AG04450 (cell line): ENCODE data around the gene UPK3BL2. TPM values are rescaled to one million over a fixed set of nuclear protein-coding genes. Genes with fewer than 3 reads are reported as not detected.
"Not testable (repeated sequence)": the region's sequence is repeated elsewhere in the genome, so short reads cannot be mapped to it uniquely, and the experiment has no call there.

Experiments used
- CTCF ChIA-PET: fragments of 300-600, 350-600 bp; formaldehyde crosslinking; extraction: SDS; loops from one replicate; lab custom pipeline; 2022; ENCODE audit warnings: antibody characterized with exemption, inconsistent platforms; lab: Charles Lee
- POLR2A ChIA-PET: fragments of 350-600 bp; formaldehyde crosslinking; extraction: SDS; loops from one replicate; lab custom pipeline; 2021; ENCODE audit warnings: antibody characterized with exemption, inconsistent platforms; lab: Yijun Ruan, JAX
- DNase-seq: peaks from one replicate; pipeline ENCODE4 v3.0.0-alpha.2; 2011; ENCODE audit warnings: low read depth, low spot score
- H3K27ac ChIP-seq: one replicate; pipeline ENCODE4 v1.5.1; 2012; ENCODE audit warnings: low read depth, low read length, control low read depth
- H3K27me3 ChIP-seq: one replicate; pipeline ENCODE4 v1.6.0; 2012; ENCODE audit warnings: low read length; ENCODE audit not compliant: control insufficient read depth, insufficient read depth
- H3K4me3 ChIP-seq: 2 replicates; pipeline ENCODE4 v1.5.1; 2011; ENCODE audit warnings: mild to moderate bottlenecking, low read depth, low read length, control low read depth
- H3K9me3 ChIP-seq: 2 replicates; pipeline ENCODE4 v1.5.1; 2012; ENCODE audit warnings: low read length; ENCODE audit not compliant: control insufficient read depth, insufficient read depth
- polyA plus RNA-seq: library from polyadenylated mRNA; depleted of rRNA; stranded (reverse); fragments of >200 nt; gene quantifications from 2 replicates; pipeline ENCODE4 v1.2.3, GENCODE V29; 2011

UPK3BL2 gene
- polyA plus RNA-seq, 1 experiment = 1.8 TPM

DNA sequence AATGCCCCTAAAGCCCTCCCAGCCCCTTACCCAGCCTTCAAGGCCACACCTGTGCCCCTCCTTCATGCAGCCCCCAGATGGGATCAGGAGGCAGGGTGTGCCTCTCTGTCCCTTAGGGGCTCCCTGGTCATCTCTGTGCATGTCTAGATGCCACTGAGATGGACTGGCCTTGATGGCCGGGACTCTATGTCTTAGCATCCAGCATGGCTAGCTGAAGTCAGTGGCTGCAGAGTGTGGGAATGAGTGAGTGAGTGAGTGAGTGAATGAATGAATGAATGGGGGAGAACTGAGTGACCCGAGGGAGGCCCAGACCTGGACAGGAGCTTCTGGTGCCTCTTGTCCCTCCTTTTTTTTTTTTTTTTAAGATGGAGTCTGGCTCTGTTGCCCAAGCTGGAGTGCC lies 11.4 kb downstream of the UPK3BL2 start:
- H3K27ac ChIP-seq, H3K27me3 ChIP-seq, H3K4me3 ChIP-seq, POLR2A ChIA-PET, CTCF ChIA-PET, H3K9me3 ChIP-seq, DNase-seq: not testable (repeated sequence)

DNA sequence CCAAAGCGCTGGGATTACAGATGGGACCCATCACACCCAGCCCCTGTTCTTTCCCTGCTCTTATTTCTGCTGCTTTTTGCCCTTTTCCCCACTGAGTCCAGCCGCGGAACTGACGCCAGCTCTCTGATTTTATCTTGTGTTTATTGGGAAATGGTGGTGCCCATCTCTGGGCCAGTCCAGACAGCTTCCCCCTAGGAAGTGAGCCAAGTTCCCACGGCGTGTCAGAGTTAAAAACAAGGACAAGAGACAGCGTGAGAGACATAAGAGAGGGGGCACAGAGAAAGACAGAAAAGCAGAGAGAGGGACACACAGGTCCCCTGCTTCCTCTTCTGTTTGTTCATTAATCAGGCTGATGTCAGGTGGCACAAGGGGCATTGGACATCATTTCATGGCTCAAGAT lies 11.9 kb downstream of the UPK3BL2 start:
- H3K27ac ChIP-seq, H3K27me3 ChIP-seq: not testable (repeated sequence)

DNA sequence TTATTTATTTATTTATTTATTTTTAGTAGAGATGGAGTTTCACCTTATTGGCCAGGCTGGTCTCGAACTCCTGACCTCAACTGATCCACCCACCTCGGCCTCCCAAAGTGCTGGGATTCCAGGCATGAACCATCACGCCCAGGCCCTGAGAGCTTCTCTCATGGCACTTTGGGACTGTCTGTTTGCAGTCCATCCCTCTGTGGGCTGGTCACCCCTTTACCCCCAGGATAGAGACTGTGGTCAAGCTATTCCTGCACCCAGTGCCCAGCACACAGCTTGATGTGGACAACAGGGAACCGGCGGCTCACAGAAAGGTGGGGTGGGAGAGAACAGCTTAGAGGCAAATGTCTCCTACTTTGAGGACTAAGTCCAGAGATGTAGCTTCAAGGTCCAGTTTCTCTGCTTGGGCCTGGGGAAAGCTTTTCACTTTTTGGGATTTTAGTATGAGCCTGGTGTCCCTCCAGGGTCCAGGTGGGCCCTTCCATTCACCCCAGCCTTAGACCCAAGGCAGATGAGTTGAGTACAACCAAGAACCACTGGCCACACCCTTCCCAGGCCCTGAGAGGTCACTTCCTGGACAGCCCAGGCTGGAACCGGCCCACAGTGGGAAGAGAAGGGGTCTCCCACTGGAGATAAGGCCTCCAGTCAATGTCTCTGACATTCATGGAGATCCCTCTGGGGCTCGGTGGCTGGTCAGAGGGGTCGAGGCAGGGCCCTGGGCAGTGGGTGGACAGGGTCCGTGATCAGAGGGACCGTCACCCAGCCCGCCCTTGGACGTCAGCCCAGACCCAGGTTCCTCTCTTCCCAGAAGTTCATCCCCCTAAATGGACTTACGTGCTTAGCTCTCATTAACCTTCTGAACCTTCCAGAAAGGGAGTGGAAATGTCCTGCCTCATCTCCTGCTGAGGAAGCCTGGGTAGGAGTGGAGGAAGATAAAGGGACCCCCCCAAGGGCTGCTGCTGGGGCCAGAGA lies 15.4 kb downstream of the UPK3BL2 start:
- H3K27ac ChIP-seq, H3K27me3 ChIP-seq, H3K9me3 ChIP-seq, POLR2A ChIA-PET, CTCF ChIA-PET, DNase-seq, H3K4me3 ChIP-seq: not testable (repeated sequence)

More for the DNA sequence above, 11.9 kb downstream of the UPK3BL2 start:
- POLR2A ChIA-PET, H3K4me3 ChIP-seq, CTCF ChIA-PET, DNase-seq, H3K9me3 ChIP-seq: not testable (repeated sequence)

DNA sequence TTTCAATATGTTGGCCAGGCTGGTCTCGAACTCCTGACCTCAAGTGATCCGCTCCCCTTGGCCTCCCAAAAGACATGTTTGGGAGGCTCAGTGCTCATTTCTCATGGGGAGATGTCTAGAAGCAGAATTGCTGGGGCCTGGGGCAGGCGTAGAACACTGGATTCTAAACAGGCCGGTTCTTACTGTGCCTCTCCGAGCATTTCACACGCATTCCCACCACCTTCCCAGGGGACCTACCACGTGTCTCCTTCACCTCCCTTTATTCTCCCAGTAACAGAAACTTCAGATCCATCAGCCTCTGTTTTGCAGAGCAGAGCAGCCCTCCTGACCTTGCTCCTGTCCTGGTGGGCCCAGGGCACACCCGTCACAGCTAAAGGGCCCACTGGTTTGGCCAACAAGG lies 16.3 kb downstream of the UPK3BL2 start:
- H3K27me3 ChIP-seq, CTCF ChIA-PET, POLR2A ChIA-PET, H3K4me3 ChIP-seq, H3K9me3 ChIP-seq, H3K27ac ChIP-seq, DNase-seq: not testable (repeated sequence)

DNA sequence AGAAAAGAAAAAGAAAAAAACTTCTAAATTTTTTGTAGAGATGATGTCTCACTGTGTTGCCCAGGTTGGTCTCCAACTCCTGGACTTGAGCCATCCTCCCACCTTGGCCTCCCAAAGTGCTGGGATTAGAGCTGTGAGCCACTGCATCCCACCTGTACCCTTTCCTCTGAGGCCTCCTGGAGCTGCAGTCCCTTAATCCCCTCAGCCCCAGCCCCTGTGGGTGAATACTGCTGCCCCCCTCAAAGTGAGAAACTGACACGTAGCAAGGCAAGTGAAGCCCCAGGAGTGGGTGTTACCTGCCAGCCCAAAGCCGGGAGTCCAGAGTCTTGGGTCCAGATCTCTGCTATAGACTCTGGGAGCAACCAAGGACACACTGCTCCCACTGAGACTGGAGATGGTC lies 18.7 kb downstream of the UPK3BL2 start:
- H3K4me3 ChIP-seq, H3K27me3 ChIP-seq, DNase-seq, CTCF ChIA-PET, POLR2A ChIA-PET, H3K9me3 ChIP-seq, H3K27ac ChIP-seq: not testable (repeated sequence)

DNA sequence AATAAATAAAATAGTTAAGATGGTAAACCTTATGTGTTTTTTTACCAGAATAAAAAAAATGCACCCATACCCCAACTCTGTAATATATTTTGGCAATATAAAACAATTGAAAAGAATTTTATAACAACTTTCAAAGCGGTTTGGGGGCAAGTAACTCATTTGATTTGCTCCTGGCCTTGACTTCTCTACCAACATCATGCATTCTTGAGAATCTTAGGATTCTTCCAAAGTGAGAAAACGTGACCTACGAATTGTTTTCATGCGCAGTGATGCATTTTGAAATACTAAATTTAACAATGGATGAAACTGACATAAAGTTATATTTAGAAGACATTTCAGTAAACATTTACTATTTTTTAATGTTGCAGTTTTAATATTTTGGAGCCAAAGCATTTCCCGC lies 22.7 kb downstream of the UPK3BL2 start:
- DNase-seq, H3K27ac ChIP-seq, POLR2A ChIA-PET, CTCF ChIA-PET, H3K27me3 ChIP-seq, H3K4me3 ChIP-seq, H3K9me3 ChIP-seq: not testable (repeated sequence)

DNA sequence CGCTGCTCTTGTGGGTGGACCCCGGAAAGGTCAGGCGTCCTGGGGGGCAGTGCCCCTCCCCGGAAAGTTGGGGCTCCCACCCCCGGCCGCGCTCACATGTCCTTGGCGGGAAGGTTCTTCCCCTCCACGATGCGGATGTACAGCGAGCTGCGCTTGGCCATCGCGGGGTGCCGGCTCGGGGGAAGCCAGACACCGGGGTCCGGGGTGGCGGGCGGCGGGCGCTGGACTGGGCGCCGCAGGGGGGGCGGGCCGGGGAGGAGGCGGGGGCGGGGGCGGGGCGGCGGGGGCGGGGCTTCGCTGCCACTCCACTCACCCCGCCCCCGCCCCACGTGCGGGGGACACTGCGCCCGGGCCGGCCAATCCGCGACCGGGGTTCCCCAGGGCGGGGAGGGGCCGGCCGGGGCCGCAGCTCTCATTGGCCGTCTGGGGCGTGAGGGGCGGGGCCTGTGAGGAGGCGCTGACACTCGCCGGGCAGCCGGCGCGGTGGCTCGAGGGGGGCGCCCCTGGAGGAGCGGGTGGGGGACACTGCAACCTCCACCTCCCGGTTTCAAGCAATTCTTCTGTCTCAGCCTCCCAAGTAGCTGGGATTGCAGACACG lies 25.8 kb downstream of the UPK3BL2 start, which contains the start of gene RASA4B:
RASA4B (minus strand) TSS at position 228 of the 598 bp plus-strand sequence; CDS start at position 161, 67 bp downstream.
- H3K27me3 ChIP-seq, H3K27ac ChIP-seq, H3K4me3 ChIP-seq, DNase-seq, CTCF ChIA-PET, POLR2A ChIA-PET, H3K9me3 ChIP-seq: not testable (repeated sequence)

DNA sequence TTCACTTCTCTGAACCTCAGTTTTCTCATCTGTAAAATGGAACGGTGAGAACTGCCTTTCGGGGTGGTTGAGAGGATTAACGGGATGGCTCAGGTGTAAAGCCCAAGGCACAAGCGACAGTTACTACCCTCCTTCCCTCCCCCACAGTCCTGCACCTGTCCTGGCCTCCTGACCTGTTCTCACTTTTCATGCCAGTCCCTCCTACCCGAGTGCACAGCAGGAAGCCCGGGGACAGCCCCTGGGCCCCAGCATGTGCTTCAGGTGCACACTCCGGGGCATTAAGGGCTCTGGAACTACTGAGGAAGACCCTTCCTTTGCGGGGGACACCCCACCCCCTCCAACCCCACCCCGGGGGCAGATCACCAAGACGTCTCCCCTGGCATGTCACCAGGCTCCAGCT lies 26.5 kb downstream of the UPK3BL2 start:
- H3K9me3 ChIP-seq, H3K27me3 ChIP-seq, POLR2A ChIA-PET, H3K27ac ChIP-seq, H3K4me3 ChIP-seq, DNase-seq, CTCF ChIA-PET: not testable (repeated sequence)

DNA sequence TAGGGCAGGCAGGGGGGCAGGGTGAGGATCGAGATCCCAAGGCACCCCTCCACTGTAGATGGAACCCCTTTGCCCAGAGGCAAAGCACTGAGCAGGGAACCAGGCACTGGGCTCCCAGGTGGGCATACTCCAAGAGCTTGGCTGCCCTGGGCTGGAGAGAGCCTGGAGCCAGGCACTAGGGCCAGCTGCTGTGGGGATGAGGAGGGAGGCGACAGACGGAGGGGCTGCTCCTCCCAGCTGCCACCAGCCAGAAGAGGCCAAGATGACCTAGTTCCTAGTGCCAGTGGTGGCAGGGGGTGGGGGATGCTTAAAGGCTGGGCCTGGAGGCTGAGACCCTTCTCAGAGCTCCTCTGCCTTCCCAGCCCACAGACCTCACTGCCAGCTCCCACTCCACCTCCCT lies 27.6 kb downstream of the UPK3BL2 start:
- H3K27ac ChIP-seq, DNase-seq, CTCF ChIA-PET, POLR2A ChIA-PET, H3K9me3 ChIP-seq, H3K27me3 ChIP-seq, H3K4me3 ChIP-seq: not testable (repeated sequence)

DNA sequence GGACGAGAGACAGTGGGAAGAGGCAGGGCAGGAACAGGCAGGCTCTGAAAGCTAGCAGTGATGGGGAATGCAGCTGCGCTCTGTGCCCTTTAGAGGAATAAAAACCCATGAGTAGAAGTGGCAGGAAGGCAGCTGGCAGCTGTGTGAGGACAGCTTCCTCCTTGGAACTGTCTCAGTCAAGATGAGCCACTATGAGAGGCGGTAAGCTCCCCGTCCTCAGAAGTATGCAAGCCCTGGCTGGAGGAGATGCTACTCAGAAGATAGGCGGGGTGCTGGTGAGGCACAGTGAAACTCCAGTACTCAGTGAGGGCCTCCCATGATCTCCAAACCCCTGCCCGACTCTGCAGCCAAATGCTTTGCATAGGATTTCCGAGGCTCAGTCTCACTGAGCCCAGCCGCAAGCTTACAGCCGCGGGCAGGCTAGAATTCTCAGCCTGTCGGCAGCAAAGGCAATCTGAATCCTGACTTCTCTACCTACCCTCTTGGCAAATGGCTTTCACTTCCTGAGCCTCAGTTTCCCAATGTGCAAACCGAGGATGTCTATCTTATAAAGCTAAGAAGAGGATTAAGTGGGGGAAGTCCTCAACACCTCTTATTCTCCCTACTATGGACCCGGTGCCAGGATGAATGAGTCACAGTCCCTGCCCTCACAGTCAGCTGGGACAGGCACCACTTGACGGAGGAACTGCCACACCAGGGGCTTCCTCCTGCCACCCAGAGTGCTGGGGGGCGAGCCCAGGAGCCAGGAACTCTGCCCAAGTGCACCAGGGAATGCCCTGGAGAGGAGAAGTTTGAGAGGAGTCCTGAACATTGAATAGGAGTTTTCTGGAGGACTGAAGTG lies 28.4 kb downstream of the UPK3BL2 start:
- H3K27me3 ChIP-seq, POLR2A ChIA-PET, H3K9me3 ChIP-seq, H3K4me3 ChIP-seq, CTCF ChIA-PET, H3K27ac ChIP-seq, DNase-seq: not testable (repeated sequence)

DNA sequence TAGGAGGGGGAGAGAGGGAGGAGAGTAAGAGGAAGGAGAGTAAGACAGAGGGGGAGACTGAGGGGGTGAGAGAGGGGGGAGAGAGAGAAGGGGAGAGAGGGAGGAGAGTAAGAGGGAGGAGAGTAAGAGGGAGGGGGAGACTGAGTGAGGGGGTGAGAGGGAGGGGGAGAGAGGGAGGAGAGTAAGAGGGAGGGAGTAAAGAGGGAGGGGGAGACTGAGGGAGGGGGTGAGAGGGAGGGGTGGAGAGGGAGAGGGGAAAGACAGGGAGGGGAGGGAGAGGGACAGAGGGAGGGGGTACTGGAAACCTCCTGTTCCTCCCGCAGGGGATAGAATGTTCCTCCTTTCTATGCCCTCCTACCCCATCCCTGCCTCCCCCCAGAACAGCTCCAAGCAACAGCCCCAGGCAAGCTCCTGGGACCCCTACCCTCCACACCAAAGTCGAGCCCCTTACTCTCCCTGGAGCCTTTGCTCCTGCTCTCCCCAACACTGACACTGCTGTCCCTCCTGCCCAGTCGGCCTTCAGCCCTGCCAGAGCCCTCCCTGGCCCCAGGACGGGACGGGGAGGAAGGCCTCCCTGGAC lies 30.8 kb downstream of the UPK3BL2 start:
- peak; percentile 52 for DNase-seq
- H3K27me3 ChIP-seq, CTCF ChIA-PET, H3K27ac ChIP-seq, POLR2A ChIA-PET, H3K9me3 ChIP-seq: not testable (repeated sequence)
- H3K4me3 ChIP-seq = peak overlapping the region; percentile 50
